Skin of body (tissue), 2 donors: Measurements from ENCODE around the gene PPP1R17. TPM values are rescaled to one million over a fixed set of nuclear protein-coding genes. Genes with fewer than 3 reads are reported as not detected.
A peak's percentile ranks its signal among the peaks of the same experiment; 100 is the strongest.

ENCODE experiments used
- DNase-seq: peaks from one replicate; lab custom pipeline; 2025; lab: John Stamatoyannopoulos, UW
- total RNA-seq: library from RNA; depleted of rRNA; stranded (reverse); fragments of >200 nt; gene quantifications from one replicate; pipeline ENCODE4 v1.2.3, GENCODE V29; 2014

The PPP1R17 gene
- total RNA-seq, 1 donor from 2014 or later: not detected

- DNase-seq: no peak
Observed at GRCh38 chr7:31699050-31699449, 12.0 kb downstream of the PPP1R17 start.

- DNase-seq: no peak
Observed at GRCh38 chr7:31702354-31702753, 15.3 kb downstream of the PPP1R17 start.

- no peak for DNase-seq
Observed at GRCh38 chr7:31705377-31705776, 18.4 kb downstream of the PPP1R17 start.

GRCh38 chr7:31707089-31707488 lies 20.1 kb downstream of the PPP1R17 start:
- no peak for DNase-seq

- no peak for DNase-seq
Observed at GRCh38 chr7:31710171-31710570, 23.2 kb downstream of the PPP1R17 start.

GRCh38 chr7:31716355-31716754 lies 29.3 kb downstream of the PPP1R17 start:
- DNase-seq: no peak

- DNase-seq: no peak
Observed at GRCh38 chr7:31720366-31720765, 33.4 kb downstream of the PPP1R17 start.

GRCh38 chr7:31724696-31725095 lies 37.7 kb downstream of the PPP1R17 start:
- DNase-seq: no peak

- no peak for DNase-seq
Observed at GRCh38 chr7:31729195-31729804, 42.3 kb downstream of the PPP1R17 start.

GRCh38 chr7:31734456-31734855 lies 47.4 kb downstream of the PPP1R17 start:
- peak; percentile 5 for DNase-seq

GRCh38 chr7:31735991-31736982 lies 49.3 kb downstream of the PPP1R17 start:
- peak; percentile 53 for DNase-seq

GRCh38 chr7:31741852-31742251 lies 54.8 kb downstream of the PPP1R17 start:
- no peak for DNase-seq

- peak; percentile 36 for DNase-seq
Observed at GRCh38 chr7:31744294-31744874, 57.4 kb downstream of the PPP1R17 start.

- no peak for DNase-seq
Observed at GRCh38 chr7:31747553-31747952, 60.5 kb downstream of the PPP1R17 start.

GRCh38 chr7:31748084-31748483 lies 61.1 kb downstream of the PPP1R17 start:
- no peak for DNase-seq

- DNase-seq: no peak
Observed at GRCh38 chr7:31751726-31752125, 64.7 kb downstream of the PPP1R17 start.

Other genes starting within 250 kb of the PPP1R17 start
- 1.8 TPM for gene ITPRID1, start 173.1 kb upstream of the PPP1R17 start, total RNA-seq